Left hindlimb (tissue), 1 donor: ENCODE data around the gene PRR30.

ENCODE experiments used
- DNase-seq: peaks from one replicate; pipeline ENCODE4 v3.0.0-alpha.2; 2018

Gene PRR30

DNA sequence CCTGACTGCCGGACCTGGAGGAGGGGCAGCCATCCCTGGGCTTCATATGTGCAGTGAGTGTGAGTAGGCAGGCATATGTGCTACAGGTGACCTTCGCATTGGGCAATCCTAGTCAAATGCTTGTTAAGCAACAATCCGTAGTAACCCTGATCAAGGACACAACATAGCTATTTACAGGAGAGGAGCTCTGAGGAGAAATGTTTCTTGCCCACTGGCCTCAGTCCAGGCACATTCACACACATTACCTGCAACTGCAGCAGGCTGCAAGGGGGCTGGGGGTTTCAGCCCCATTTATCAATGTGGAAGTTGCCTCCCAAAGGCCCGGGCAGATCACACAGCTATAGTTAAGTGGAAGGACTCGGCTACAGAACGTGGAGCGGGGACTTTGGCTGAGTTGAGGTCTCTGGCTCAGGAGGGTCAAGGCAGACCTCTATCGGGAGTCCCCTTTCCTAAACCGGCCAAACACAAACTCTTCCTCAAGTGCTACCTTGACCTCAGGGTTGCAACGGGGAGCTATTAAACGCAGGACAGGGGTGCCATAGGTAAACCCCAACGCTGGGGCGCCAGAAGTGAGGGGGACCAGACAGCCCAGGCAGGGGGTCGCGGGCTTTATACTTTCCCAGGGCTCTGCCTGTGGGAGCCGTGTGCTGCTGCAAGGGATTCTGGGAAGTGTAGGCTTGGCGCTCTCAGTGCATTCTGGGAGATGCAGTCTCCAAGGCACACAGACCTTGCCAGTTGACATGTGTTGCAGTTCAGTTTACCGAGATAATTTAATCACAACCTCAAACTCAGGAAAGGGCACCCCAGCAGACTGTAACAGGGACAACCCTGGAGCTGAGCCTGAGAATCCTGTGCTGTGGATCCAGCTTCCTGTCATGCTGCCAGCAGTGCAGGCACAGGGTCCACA, 43.2 kb downstream of the PRR30 start:
- no peak for DNase-seq

DNA sequence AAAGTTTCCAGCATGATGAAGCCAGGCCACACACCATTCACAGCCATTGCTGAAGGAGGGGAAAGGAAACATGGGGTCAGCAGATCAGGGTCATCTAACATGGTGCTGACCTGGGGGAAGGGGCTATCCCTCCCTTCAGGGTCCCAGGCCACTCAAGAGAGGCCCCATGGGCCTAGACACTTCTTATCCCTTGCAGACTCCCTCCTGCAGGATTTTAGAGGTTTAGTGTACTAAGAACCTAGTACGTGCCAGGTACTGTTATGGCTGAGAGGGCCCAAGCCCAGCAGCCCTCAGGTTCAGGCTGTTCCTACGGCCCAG, 43.8 kb downstream of the PRR30 start:
- DNase-seq = no peak

DNA sequence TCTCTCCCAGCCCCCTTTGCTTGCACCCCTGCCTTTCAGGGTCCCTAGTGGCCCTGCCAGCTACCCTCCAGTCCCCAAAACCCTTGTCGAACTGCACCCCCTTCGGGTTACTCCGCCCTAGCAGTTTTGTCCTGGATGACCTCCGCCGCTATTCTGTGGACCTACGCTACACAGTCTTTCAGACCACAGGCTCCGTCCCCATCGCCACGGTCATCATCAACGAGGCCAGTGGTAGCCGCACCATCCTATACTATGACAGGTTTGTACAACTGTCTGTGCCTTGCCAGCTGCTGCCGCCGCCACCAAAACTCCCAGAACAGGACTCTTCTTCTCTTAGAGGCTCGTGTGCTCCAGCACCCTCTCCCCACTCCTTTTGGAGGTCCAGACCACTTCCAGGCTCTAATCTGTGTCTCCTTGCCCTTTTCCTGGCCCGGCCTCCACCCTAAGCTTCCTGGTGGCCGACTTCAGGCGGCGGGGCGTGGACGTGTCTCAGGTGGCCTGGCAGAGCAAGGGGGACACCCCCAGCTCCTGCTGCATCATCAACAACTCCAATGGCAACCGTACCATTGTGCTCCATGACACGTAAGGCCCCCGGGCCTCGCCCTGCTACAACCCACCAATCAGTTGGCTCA, 44.7 kb downstream of the PRR30 start:
- peak; percentile 14 for DNase-seq

DNA sequence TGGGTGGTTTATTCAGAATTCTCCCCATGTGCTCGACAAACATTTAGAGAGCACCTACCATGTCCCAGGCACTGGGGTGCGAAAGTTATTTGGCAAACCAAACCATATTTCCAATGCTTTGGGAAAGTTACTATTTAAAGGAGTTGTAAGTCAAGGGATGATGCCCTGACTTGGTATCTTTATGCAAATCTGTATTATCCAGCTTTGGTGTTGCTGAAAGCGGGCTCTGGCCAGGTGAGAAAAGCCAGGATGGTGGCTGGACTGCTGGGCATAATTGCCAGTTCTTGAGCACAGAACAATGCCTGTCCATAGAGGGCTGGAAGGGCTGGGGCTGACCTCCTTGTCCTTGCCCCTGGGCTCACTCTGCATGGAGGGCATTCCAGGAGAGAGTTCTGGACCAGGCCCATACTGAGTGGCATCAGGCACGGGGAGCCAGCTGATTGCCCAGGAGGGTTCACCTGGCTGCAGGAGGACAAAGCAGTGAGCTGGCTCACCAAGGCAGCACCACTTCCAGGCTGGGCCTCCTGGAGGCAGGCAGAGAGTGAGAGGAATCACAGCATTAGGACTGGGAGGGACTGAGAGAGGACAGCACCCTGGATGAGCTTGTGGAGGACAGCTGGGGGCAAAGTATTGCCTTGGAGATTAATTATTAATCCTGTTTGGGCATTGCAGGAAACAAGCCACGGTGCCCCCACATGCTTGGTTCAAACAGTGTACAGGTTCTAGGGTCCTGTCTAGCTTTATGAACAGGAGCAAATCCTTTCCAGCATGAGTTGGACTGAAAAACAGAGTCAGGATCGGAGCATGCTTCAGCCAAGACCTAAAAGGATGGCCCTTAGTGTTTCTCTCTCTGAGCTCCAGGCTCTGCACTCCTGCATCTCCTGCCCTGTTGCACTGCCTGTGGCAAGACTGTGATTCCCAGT, 45.5 kb downstream of the PRR30 start:
- peak; percentile 3 for DNase-seq

DNA sequence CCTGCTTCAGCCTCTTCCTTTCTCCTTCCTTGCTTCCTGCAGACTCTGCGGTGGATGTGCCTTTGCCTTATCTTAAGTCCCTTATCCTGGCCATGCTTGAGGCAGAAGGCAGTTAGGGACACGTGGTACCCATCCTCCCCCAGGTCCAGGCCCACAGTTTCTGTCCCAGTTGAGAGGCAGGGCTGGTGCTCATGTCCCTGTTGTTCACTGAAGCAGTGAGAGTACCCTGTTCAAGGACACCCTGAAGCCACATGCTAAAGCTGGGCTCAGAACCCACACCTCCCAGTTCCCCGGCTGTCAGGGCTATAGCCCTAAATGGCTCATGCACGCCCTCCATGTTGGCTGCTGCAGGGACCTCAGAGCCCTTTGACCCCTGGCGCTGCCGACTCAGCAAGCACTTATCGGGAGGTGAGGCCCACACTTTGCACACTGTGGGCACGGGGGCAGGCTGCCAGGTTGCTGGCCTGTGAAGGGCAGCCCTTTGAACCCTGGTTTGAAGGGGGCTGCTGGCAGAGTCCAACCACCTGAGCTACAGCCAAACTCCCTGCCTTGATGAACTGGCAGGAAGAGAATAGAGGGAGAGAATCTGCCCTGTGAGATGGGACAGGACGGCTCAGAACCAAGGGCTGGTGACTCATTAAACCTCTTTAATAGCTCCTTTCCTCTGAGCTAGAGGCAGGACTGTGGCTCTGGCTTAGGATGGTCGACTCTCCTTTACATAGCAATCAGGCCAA, 46.3 kb downstream of the PRR30 start:
- DNase-seq = peak; percentile 31

DNA sequence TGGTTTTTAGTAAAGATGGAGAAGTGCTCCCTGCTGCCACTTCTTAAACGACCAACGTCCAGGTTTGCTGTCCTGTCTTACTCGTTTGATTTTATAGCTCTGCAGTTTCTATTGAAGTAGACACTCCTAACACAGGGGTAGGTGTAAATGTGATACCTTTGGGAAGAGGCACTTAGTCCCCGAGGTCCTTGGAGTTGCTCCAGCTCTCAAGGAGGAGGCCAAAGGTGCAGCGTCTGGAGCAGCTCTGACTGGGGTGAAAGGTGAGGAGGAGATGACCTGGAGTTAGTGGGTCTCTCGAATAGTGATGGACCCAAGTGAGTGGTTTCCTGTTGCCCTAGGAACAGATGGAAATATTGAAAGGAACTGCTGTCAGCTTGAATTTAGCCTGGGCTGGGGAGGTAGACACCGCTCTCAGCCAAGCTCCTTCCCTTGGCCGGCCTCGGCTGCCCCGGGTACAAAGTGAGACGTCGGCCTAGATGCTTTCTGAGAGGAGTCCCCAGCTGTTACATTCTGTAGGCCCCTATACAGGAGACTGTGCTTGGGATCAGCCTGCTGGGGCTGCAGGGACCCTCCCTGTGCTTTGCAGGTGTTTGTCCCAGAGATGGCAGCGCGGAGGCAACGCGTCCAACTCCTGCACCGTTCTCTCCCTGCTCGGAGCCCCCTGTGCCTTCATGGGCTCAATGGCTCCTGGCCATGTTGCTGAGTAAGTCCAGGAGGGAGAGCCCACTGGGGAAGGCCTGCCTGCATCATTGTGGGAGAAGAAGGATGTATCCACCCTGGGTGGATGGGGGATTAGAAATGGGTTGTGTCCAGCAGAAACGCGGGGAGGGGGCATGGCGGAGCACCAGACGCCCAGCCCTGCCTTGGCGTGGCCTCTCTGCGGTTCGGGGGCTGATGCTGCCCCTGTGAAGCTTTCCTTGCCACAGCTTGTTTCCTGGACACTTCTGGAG, 47.2 kb downstream of the PRR30 start:
- peak; percentile 13 for DNase-seq

DNA sequence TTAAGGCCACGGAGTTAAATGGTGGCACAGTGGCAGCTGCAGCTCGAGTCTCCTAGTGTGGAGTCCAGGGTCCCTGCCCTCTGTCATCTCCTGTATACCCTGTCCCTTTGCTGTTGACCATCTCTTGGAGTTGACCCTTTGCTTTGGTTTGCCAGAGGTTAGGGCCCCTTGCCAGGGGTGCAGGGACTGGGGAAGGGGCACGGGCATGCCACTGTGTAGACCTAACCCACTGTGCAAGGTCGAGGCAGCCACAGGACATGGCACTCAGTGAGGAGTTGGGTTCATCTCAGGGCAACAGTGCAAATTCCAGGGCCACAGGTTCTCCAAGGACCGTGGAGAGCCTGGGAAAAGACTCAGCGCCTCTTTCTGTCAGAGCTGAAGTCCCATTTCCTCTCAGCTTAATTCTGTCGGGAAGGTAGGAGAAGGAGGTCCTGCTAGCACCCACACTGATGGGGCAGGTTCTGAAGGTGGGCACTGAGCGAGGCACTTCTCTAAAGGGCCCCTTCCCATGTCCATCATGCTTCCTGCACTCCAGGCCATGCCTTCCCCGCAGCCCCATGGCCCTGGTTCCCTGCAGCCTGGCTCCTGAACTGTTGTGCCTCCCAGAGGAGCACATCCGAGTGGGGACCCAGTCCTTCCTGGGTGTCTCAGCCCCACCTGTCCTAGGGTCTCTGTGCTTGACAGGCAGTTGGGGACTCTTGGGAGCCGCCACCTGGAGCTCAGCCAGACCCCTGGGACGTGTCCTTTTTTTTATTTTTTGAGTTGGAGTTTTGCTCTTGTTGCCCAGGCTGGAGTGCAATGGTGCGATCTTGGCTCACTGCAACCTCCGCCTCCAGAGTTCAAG, 49.9 kb downstream of the PRR30 start:
- DNase-seq = peak; percentile 22

DNA sequence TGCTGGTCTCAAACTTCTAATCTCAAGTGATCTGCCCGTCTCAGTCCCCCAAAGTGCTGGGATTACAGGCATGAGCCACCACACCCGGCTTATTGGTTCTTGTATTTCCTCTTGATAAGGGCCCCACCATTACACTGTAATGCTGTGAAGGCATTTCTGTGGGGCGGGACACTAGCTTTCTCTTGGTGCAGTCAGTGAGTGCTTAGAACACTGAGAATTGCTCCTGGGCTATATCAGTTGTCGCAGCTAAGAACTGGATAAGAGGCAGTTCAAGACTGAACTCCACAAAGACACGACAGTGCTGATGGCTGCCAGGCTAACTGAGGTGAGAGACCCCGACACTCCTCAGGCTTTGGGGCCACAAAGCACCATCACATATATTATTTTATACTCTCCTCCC, 50.6 kb downstream of the PRR30 start:
- DNase-seq = peak; percentile 12

DNA sequence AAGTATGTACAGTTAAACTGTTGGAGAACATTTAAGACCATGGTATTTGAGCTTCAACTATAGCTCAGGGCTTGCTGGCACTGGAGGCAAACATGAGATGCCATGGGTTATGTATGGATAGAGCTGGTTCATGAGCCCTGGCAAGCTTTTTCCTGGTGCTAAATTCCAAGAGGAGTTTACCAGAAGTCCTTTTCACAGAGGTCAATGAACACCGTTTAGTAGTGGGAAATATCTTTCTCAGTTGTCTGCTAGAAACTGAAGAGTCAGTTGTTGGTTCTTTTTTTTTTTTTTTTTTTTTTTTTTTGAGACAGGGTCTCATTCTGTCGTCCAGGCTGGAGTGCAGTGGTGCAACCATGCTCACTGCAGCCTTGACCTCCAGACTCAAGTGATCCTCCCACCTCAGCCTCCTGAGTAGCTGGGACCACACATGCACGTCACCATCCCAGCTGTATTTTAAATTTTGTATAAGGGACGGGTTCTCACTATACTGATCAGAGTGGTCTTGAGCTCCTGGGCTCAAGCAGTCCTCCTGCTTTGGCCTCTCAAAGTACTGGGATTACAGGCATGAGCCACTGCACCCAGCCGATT, 51.3 kb downstream of the PRR30 start:
- DNase-seq = peak; percentile 13
